SKM-1 (cell line): ENCODE results near the gene TRAPPC10.

Experiments
- DNase-seq: peaks from one replicate; lab custom pipeline; 2025; ENCODE audit not compliant: unreplicated experiment; lab: John Stamatoyannopoulos, UW

The TRAPPC10 gene, protein sequence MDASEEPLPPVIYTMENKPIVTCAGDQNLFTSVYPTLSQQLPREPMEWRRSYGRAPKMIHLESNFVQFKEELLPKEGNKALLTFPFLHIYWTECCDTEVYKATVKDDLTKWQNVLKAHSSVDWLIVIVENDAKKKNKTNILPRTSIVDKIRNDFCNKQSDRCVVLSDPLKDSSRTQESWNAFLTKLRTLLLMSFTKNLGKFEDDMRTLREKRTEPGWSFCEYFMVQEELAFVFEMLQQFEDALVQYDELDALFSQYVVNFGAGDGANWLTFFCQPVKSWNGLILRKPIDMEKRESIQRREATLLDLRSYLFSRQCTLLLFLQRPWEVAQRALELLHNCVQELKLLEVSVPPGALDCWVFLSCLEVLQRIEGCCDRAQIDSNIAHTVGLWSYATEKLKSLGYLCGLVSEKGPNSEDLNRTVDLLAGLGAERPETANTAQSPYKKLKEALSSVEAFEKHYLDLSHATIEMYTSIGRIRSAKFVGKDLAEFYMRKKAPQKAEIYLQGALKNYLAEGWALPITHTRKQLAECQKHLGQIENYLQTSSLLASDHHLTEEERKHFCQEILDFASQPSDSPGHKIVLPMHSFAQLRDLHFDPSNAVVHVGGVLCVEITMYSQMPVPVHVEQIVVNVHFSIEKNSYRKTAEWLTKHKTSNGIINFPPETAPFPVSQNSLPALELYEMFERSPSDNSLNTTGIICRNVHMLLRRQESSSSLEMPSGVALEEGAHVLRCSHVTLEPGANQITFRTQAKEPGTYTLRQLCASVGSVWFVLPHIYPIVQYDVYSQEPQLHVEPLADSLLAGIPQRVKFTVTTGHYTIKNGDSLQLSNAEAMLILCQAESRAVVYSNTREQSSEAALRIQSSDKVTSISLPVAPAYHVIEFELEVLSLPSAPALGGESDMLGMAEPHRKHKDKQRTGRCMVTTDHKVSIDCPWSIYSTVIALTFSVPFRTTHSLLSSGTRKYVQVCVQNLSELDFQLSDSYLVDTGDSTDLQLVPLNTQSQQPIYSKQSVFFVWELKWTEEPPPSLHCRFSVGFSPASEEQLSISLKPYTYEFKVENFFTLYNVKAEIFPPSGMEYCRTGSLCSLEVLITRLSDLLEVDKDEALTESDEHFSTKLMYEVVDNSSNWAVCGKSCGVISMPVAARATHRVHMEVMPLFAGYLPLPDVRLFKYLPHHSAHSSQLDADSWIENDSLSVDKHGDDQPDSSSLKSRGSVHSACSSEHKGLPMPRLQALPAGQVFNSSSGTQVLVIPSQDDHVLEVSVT

DNA sequence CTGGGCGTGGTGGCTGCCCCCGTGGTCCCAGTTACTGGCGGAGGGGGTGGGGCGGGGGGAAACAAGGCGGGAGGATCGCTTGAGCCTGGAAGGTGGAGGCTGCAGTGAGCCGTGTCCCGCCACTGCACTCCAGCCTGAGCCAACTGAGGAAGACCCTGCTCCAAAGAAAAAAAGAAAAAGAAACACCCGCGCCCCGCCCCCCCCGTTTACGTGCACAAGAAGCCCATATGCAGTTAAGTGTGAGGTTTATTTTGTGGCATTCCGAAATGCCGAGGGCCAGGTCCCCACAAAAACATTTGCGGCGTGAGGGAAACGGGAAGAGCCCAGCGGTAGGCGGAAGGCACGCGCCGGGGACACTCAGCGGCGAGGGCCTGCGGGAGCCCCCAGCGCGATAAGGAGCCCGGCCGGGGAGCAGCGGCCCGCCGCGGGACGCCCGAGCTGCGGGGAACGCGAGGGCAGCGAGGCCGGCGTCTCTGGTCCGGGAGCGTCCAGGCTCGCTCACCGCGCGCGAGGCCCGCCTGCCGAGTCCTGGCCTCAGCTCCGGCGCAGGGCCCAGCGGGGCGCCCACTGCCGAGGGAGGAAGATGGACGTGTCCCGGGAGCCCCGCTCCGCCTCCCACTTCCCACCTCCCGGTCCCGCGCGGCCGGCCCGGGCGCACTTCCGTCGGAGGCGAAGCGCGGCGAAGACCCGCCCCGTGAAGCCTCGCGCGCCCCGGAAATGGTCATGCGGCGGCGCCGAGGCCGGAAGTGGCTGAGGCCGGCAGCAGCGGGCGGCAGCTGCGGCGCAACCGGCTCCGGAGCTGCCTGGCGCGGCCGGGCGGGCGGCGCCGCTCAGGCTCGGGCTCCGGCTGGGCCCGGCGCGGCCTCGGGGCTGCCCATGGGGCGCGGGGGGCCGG is at the start of gene TRAPPC10:
Gene TRAPPC10, plus strand, starts transcription at position 731 of the 895 bp plus-strand sequence. CDS start 185 bp downstream, outside the sequence.
- DNase-seq = peak; percentile 63

DNA sequence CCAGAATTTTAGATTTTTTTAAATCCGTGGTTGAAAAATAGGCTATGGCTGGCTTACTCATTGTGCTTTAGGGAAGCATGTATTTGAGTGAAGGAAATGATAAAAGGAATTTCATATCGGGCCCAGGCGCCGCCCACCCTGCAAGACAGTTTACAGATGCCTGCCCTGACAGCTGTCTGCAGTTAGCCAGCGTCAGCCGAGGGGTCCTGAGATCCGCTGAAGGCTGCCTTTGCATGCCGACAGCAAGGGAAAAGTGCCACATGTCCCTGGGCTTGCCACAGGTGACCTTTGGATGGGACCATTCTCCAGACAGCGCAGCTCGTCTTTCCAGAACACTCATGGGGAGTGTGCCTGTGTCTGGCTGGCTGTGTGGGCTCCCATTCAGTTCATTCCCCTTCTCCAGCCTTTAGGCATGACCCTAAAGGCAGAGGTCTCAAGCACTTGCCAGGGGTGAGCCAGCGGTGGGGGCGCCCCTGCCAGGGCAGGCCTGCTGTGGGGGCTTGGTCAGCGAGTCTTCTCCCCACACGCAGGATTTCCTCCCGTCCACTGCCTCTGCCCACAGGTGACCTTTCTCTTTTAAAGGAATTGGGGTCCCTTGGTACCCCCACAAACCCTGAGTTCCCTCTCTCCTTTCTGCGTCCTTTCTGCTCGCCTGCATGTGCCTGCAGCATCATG is 46.1 kb upstream of the TRAPPC10 start:
- no peak for DNase-seq

DNA sequence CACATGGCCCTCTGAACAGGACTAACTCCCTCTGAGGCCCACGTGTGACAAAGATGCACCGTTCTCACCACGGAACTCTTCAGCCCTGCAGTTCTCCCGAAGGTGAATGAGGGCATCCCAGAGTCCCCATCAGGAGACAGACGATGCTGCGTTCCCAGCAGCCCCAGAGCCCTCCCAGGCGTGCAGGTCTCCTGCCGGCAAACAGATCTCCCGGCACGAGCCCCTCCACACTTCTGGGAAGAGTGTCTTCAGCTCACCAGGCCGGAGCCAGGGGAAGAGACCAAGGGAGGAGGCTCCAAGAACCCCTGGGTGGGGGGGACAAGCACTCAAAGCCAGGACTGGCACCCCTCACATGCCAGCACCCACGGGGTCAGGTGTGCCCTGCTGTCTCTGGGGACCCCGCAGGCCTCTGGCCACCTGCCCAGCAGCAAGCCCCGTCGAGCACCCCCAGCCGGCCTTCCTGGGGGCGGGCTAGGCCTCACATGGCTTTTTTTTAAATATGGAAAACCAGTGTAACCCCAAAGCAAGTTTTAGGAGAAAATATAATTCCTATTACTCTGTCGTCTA is 45.1 kb upstream of the TRAPPC10 start:
- no peak for DNase-seq

DNA sequence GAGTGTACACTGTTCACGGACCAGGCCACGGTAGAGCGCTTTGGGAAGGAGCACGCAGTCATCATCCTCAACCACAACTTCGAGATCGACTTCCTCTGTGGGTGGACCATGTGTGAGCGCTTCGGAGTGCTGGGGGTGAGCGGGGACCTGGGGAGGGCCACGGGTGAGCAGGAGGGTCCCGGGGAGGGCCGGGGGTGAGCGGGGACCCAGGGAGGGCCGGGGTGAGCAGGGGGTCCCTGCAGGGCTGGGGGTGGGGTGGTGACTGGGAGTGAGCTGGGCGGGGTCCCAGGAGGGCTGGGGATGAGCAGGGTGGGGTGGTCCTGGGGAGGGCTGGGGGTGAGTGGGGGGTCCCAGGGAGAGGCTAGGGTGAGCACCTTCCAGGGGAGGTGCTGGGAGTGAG is 44.1 kb upstream of the TRAPPC10 start:
- DNase-seq = no peak

DNA sequence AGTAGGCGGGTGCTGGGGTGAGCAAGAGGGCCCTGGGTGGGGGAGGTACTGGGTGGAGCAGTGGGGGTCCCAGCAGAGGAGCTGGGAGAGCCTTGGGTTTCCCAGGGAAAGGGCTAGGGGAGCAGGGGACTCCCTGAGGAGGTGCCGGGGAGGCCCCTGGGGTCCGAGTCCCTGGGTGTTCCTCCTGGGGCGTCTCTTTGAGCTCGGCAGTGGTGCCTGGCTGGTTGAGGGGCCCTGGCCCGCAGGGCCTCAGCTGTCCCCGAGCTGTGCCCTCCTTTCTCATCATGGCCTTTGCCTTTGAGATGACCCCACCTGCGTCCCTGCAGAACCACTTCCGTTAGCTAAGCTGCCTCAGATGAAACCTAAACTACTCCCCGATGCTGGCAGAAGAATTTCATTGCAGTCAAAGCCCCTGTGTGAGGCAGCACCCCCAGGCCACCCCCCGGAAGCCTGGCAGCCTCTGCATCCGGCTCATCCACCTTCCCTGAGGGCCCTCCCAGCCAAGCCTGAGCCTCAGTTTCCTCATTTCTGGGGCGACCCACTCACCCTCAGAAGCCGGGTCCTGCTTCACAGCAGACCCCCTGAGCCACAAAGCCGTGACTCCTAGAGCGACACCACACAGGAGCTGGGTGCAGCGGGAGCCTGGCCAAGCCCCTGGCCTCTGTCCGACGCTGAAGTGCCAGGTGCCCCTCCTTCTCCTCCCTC is 43.5 kb upstream of the TRAPPC10 start:
- no peak for DNase-seq

DNA sequence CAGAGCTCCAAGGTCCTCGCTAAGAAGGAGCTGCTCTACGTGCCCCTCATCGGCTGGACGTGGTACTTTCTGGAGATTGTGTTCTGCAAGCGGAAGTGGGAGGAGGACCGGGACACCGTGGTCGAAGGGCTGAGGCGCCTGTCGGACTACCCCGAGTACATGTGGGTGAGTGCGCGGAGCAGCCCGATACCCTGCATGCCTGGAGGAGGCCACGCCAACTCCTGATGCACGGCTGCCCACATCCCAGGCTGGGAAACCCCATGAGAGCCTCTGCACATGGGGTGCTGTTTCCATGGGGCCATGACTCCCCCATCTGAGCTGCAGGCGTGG is 43.0 kb upstream of the TRAPPC10 start:
- no peak for DNase-seq

DNA sequence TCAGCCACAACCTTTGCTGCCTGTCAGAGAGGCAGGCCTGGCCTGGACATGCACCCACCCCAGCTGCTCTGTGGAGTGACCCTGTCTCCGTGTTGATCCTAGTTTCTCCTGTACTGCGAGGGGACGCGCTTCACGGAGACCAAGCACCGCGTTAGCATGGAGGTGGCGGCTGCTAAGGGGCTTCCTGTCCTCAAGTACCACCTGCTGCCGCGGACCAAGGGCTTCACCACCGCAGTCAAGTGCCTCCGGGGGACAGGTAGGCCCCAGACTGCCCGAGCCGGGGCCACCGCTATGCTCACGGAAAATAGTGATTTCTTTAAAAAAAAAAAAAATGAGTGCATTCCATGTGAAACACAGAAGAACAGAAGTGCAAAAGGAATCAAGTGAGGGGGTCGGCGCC is 41.6 kb upstream of the TRAPPC10 start:
- no peak for DNase-seq

DNA sequence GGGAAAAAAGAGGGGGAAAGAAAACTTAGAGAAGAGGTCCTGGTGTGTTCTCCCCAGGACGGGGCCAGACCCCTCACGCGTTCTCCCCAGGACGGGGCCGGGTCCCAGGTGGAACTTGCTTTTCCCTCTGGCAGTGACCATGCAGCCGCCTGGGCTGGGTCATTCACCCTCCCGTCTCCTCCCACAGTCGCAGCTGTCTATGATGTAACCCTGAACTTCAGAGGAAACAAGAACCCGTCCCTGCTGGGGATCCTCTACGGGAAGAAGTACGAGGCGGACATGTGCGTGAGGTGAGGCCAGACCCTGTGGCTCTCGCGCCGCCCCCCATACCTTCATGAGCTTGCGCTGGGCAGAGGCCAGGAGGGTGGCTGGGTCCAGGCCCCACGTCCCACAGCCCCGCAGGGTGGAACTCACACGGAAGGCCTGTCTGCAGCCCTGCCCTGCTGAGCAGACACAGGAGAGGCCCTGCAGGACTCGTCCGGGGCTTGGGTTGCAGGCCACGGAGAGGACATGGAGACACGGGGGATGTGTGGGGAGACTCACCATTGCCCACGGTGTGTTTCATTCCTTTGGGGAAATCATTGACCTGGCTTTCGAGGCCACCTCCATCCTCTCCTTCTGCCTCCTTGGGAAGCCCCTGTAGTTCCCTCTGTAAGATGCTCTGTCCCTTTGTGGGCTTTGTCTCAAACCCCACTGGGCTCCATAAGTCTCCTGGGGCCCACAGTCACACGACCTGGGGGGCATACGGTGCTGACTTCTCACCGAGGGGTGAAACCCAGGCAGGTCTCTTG is 40.7 kb upstream of the TRAPPC10 start:
- no peak for DNase-seq

DNA sequence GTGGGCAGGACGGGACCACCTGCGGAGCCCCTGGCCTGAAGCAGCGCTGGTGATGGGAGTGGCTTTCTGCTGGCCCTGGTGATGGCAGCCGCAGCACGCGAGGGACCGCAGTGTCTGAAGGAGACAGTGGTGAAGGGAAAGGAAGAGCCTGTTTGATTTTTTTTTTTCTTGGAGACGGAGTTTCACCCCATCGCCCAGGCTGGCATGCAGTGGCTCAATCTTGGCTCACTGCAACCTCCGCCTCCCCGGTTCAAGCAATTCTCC is 40.2 kb upstream of the TRAPPC10 start:
- DNase-seq = no peak

DNA sequence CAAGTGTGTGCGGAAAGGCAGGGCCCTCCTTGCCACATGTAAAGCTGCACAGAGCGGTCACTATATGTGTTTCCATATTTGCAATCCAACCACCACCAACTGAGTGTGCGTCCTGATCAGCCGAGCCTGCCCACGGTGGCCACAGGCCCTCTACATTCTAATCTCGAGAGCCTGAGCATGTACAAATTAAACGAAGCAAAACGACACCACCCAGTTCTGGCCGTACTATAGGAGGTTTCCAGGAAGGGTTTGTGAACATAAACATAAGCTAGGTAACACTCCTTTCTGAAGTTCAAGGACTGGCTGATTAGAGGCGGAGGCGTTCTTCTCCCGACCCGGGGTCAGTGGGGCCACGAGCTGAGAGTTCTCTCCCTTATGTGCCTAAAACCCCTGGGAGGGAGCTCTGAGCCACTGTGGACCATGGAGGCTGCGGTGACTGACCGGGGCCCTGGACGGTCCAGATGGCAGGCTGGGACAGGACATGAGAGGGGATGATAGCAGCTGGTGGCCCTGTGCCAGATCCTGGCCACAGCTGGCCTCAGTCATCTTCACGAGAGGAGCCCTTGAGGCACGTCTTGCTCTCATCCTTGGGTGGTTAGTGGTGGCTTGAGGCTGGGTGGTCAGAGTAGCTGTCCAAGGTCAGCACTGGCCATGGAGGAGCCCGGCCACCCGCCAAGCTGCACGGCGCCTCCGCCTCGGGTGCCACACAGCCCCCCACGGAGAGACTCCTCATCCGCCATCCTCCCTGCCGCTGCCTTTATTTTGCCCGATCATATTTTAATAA is 39.1 kb upstream of the TRAPPC10 start:
- no peak for DNase-seq

DNA sequence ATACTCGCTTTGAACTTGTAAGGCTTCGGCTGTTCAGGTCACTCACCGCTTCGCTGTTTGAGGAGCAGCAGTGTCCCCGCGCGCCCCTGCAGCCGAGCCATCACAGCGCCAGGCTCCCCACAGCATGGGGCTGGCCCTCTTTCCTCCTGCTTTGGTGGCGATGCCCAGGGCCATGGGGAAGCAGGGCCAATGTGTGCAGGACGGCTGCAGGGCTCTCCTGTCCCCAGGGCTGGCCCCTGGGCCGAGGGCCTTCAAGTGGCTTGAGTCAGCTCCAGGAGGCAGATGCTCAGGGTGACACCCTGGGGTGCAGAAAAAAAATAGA is 38.5 kb upstream of the TRAPPC10 start:
- DNase-seq = no peak

DNA sequence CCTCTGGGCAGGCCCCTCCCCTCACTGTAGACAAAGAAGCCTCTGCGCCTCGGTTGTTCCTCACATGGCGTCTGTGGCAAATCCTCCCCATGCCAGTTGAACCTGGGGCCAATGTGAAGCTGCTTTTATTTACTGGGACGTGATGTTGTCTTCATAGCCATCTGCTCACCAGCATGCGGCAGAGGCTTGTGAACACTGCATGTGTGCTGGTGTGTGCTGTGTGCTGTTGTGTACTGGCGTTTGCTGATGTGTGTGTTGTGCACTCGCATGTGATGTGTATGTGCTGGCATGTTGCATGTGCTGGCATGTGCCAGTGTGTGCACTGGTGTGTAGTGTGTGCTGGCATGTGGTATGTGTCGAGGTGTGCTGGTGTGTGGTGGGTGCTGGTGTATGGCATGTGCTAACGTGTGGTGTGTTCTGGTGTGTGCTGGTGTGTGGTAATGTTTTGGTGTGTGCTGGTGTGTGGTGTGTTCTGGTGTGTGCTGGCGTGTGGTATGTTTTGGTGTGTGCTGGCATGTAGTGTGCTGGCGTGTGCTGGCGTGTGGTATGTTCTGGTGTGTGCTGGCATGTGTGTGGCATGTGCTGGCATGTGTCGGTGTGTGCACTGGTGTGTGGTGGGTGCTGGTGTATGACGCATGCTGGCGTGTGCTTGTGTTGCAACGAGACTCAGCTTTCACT is 37.2 kb upstream of the TRAPPC10 start:
- no peak for DNase-seq

DNA sequence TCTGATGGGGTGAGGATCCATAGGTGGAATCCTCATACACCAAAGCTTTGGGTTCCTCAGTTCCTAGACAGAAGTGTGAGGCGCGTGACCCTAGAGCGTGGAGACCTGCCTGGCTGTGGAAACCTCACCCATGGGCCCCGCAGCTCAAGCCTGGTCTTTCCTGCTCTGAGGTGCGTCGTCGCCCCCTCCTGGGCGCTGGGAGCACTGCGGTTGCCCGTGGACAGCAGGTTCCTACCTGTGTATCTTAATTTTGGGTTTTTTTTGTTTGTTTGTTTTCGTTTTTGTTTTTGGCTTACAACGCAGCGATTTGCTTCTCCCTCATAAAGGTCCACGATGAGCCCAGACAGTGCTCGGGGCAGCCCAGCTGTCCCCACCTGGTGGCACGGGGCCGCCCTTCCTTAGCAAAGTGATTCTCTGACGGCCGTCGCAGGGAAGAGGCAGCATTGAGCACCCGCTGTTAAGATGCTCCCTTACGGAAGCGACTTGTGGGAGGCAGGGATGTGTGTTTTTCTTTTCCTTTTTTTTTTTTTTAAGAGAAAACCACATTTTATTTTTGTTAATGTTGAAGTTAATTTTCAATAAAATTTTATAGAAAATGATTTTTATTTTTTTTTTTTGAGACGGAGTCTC is 36.5 kb upstream of the TRAPPC10 start:
- no peak for DNase-seq

DNA sequence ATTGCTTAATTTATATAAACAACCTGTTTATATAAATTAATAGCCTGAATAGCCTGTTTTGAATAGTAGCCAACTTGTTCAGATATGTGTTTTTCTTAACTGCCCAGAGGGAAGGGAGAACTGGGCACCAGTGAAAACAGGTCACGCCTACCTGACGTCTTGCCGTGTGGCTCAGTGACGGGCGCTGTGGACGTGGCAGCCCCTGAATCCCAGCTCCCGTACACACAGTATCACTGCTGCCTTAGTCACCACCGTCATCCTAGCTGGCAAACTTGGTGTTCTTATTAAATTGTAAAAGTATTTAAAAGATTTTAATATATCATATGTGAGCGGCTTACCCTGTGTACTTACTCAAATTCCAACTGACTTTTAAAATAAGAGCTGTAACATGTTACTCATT is 35.4 kb upstream of the TRAPPC10 start:
- DNase-seq = no peak

DNA sequence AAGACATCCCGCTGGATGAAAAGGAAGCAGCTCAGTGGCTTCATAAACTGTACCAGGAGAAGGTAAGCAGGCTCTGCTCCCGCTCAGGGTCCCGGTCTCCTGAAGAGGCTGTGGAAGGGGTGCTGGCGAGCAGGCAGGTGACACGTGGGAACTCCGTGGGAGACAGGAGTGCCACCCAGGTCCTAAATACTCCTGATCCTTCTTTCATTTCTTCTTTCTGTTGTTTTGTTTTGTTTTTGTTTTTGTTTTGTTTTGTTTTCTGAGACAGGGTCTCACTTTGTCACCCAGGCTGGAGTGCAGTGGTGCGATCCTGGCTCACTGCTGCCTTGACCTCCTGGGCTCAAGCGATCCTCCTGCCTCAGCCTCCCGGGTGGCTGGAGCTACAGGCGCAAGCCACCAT is 34.0 kb upstream of the TRAPPC10 start:
- DNase-seq = no peak

DNA sequence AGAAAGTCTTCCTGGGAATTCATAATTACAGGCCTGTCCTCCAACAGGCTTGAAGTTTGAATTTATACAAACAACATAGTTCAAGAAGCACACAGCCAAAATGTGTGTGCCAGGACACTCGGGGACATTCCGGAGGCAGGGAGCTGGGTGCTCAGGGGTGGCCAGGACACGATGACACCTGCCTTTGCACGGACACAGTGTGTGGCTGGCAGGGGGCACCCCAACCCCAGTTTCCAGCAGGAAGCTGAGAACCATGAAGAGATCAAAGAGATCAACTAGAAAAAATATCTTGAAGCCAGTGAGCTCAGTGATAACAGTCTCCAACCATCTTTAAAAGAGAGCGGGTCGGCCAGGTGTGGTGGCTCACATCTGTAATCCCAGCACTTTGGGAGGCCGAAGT is 32.5 kb upstream of the TRAPPC10 start:
- no peak for DNase-seq
